A673 (cell line): ENCODE measurements around the gene SNRNP40. TPM values are rescaled to one million over a fixed set of nuclear protein-coding genes. Genes with fewer than 3 reads are reported as not detected.

Experiments
- BruUV-seq: library from RNA; stranded (reverse); fragments of 400-500 nt; replicated peaks from 2 replicates; lab custom pipeline; 2021; lab: Mats Ljungman, UMichigan
- CTCF ChIA-PET: fragments of 300-600 bp; sonication (Branson Sonifier 250); formaldehyde crosslinking; loops from one replicate; lab custom pipeline; 2022; ENCODE audit warnings: antibody characterized with exemption; lab: Charles Lee
- POLR2A ChIA-PET: fragments of 300-600 bp; sonication (Branson Sonifier 250); formaldehyde crosslinking; loops from one replicate; lab custom pipeline; 2022; ENCODE audit warnings: antibody characterized with exemption; ENCODE audit not compliant: low non-redundant PET; lab: Charles Lee
- DNase-seq: peaks from one replicate; pipeline ENCODE4 v3.0.0-alpha.2; 2015; ENCODE audit warnings: low spot score
- H3K27ac ChIP-seq: fragments of 200-600 bp; sonication (generic); 2 replicates; pipeline ENCODE4 v1.5.1; 2016; ENCODE audit warnings: mixed run types, low read depth, mild to moderate bottlenecking, mixed read lengths, antibody characterized with exemption, low read length; ENCODE audit not compliant: poor library complexity, severe bottlenecking
- H3K27me3 ChIP-seq: fragments of 200-600 bp; sonication (generic); replicated peaks from 2 replicates; pipeline ENCODE4 v1.6.1; 2017; ENCODE audit warnings: mixed run types, low read depth, mild to moderate bottlenecking, mixed read lengths, antibody characterized with exemption, low read length; ENCODE audit not compliant: insufficient read depth, poor library complexity
- H3K36me3 ChIP-seq: fragments of 200-600 bp; sonication (generic); 2 replicates; pipeline ENCODE4 v1.6.1; 2016; ENCODE audit warnings: mixed run types, mild to moderate bottlenecking, mixed read lengths, antibody characterized with exemption, low read length; ENCODE audit not compliant: insufficient read depth, poor library complexity, severe bottlenecking
- H3K4me1 ChIP-seq: fragments of 200-600 bp; sonication (generic); 2 replicates; pipeline ENCODE4 v1.6.1; 2017; ENCODE audit warnings: mixed run types, mild to moderate bottlenecking, mixed read lengths, antibody characterized with exemption, low read length; ENCODE audit not compliant: insufficient read depth, poor library complexity, severe bottlenecking
- H3K4me3 ChIP-seq: fragments of 200-600 bp; sonication (generic); 2 replicates; pipeline ENCODE4 v1.5.1; 2016; ENCODE audit warnings: low read depth, mixed run types, mild to moderate bottlenecking, mixed read lengths, low read length; ENCODE audit not compliant: poor library complexity, severe bottlenecking
- H3K9me3 ChIP-seq: fragments of 200-600 bp; sonication (generic); 2 replicates; pipeline ENCODE4 v1.6.1; 2016; ENCODE audit warnings: mixed run types, low read depth, mild to moderate bottlenecking, mixed read lengths, antibody characterized with exemption, low read length; ENCODE audit not compliant: poor library complexity, severe bottlenecking
- CTCF ChIP-seq: fragments of 300-800, 200-600 bp; sonication (generic); conservative IDR thresholded peaks from 2 replicates; pipeline ENCODE4 v1.5.1; 2017; ENCODE audit warnings: low read depth, mild to moderate bottlenecking, antibody characterized with exemption, low read length, moderate library complexity, mixed read lengths
- EZH2 ChIP-seq: fragments of 200-600 bp; sonication (generic); IDR thresholded peaks from 2 replicates; pipeline ENCODE4 v1.6.1; 2017; ENCODE audit warnings: borderline replicate concordance, low read depth, mild to moderate bottlenecking, mixed read lengths, antibody characterized with exemption, low read length; ENCODE audit not compliant: poor library complexity, severe bottlenecking
- intact Hi-C: fragments of 100-400 bp; cut with micrococcal nuclease; formaldehyde crosslinking; loops from one replicate; pipeline ENCODE4 v1.10.0; 2022; ENCODE audit not compliant: unreplicated experiment
- total RNA-seq: library from RNA; stranded (reverse); gene quantifications from 2 replicates; pipeline ENCODE4 v1.2.3, GENCODE V29; 2021

The SNRNP40 gene
- total RNA-seq, 1 experiment from 2014 or later: 121 TPM

- no peaks in the 10 kb centered on the region for H3K4me1 ChIP-seq
- H3K27ac ChIP-seq: no peak overlapping the region
- intact Hi-C loops: no loop called here
- ChIA-PET POLR2A (no interaction called here), CTCF (interaction anchor here (0.5 kb wide), 1 partner anchor 162 kb away, joined by 4 read pairs; no protein-coding TSS in a partner anchor)
- no peak for DNase-seq
- H3K36me3 ChIP-seq: no peaks in the 10 kb centered on the region
- H3K9me3 ChIP-seq: no peaks in the 10 kb centered on the region
- no TSS peak for BruUV-seq
- no peaks in the 10 kb centered on the region for H3K27me3 ChIP-seq
- no peak overlapping the region for H3K4me3 ChIP-seq
- TF ChIP-seq EZH2 (no peak), CTCF (no peak)
These were observed 29.9 kb upstream of the SNRNP40 start for GRCh38 chr1:31326461-31326860.

- DNase-seq: no peak
- no peaks in the 10 kb centered on the region for H3K27me3 ChIP-seq
- no peaks in the 10 kb centered on the region for H3K9me3 ChIP-seq
- intact Hi-C loops: no loop called here
- POLR2A ChIA-PET: interaction anchor here (0.5 kb wide), 1 partner anchor 45 kb away, joined by 3 read pairs; no protein-coding TSS in a partner anchor
- H3K36me3 ChIP-seq: no peaks in the 10 kb centered on the region
- no TSS peak for BruUV-seq
- H3K4me1 ChIP-seq: no peaks in the 10 kb centered on the region
- H3K27ac ChIP-seq: no peak overlapping the region
- CTCF ChIA-PET: no interaction called here
- TF ChIP-seq CTCF: no peak
- no peak for TF ChIP-seq EZH2
- H3K4me3 ChIP-seq: no peak overlapping the region
These were observed 28.4 kb upstream of the SNRNP40 start for GRCh38 chr1:31324992-31325391.

- H3K27me3 ChIP-seq: no peaks in the 10 kb centered on the region
- no peak for DNase-seq
- no peaks in the 10 kb centered on the region for H3K9me3 ChIP-seq
- no peak overlapping the region for H3K27ac ChIP-seq
- ChIA-PET CTCF (no interaction called here), POLR2A (no interaction called here)
- H3K4me3 ChIP-seq: no peak overlapping the region
- no TSS peak for BruUV-seq
- no peaks in the 10 kb centered on the region for H3K4me1 ChIP-seq
- peaks cover 3% of the 10 kb centered on the region for H3K36me3 ChIP-seq
- TF ChIP-seq CTCF: no peak
- no peak for TF ChIP-seq EZH2
- intact Hi-C loops: no loop called here
These were observed 27.5 kb upstream of the SNRNP40 start for GRCh38 chr1:31324093-31324492.
